Measurements from ENCODE around the gene BIRC2.
"Not testable (repeated sequence)": the region's sequence is repeated elsewhere in the genome, so short reads cannot be mapped to it uniquely, and the experiment has no call there.

The BIRC2 gene

DNA sequence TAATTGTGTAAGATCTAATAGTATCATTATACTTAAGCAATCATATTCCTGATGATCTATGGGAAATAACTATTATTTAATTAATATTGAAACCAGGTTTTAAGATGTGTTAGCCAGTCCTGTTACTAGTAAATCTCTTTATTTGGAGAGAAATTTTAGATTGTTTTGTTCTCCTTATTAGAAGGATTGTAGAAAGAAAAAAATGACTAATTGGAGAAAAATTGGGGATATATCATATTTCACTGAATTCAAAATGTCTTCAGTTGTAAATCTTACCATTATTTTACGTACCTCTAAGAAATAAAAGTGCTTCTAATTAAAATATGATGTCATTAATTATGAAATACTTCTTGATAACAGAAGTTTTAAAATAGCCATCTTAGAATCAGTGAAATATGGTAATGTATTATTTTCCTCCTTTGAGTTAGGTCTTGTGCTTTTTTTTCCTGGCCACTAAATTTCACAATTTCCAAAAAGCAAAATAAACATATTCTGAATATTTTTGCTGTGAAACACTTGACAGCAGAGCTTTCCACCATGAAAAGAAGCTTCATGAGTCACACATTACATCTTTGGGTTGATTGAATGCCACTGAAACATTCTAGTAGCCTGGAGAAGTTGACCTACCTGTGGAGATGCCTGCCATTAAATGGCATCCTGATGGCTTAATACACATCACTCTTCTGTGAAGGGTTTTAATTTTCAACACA is 23.3 kb upstream of the BIRC2 start:
- DNase-seq, result peak; percentile 69 to 70

DNA sequence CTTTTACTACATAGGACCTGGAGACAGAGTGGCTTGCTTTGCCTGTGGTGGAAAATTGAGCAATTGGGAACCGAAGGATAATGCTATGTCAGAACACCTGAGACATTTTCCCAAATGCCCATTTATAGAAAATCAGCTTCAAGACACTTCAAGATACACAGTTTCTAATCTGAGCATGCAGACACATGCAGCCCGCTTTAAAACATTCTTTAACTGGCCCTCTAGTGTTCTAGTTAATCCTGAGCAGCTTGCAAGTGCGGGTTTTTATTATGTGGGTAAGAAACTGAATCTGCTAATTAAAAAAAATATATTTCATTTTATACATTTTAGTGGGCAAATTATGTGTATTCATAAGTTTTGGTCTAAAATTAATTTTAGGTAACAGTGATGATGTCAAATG is 21.9 kb upstream of the BIRC2 start:
- DNase-seq, result peak in 1 of 2 experiments; percentile 51

DNA sequence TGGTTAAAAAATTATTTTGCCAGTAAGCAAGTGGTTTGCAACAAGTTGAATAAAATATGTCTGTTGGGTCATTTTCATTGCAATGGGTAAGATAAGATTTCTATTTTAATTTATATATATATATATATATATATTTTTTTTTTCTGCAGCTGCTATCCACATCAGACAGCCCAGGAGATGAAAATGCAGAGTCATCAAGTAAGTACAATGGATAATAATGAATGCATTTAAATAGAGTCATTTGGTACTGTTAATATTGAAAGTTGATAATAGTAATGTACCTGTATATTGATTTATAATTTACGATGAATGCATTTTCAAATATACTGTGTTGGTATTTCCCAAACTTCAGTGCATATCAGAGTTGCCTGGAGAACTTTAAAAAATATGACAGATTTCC is 18.3 kb upstream of the BIRC2 start:
- DNase-seq, result no peak

DNA sequence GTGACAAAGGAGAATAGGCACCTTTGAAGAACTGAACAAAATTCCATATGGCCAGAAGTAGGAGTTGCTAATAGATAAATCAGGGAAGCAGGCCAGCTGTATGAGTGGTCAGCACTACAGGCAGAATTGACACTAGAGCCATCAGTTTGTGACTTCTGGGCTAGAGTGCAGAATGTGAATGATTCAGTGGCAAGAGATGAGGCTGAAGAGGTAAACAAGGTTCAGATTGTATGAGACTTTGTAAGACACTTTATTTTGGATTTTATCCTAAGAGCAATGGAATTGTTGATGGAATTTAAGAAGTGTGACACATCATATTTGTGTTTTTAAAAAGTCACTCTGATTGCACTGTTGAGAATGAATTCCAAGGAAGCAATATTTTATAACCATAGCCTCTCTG is 16.8 kb upstream of the BIRC2 start:
- DNase-seq, result no peak

DNA sequence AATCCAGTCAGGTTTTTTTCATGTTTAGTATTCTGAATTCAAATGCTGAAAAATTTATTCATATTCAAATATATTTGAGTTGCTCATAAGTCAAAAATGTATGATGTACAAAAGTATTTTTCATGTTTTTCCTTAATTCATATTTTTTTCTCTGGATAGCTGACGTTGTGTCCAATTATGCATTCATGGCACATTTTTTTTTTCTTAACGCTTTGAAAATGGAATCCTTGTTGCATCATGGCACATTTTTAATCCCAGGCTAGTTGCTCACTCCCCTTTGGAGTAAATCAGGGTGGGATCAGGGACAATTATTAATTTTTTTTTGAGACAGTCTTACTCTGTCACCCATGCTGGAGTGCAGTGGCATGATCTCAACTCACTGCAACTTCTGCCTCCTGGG is 15.7 kb upstream of the BIRC2 start:
- no peak for DNase-seq

DNA sequence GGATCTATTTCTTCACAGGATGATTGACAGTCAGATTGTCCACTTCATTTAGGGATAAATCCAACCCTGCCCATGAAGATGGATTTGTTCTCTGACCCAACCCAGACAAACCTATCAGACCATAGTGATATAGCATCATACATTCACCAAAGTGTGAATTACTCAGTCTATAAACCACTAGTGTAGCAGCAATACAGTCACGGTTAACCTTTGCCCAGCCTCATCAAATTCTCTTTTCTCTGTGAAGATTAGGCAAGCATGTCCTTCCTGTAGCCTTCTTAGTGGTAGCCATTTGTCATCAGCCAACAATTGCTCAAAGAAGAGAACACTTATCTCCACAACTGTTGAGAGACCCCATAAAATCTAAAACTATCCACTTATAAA is 14.4 kb upstream of the BIRC2 start:
- DNase-seq, result no peak

DNA sequence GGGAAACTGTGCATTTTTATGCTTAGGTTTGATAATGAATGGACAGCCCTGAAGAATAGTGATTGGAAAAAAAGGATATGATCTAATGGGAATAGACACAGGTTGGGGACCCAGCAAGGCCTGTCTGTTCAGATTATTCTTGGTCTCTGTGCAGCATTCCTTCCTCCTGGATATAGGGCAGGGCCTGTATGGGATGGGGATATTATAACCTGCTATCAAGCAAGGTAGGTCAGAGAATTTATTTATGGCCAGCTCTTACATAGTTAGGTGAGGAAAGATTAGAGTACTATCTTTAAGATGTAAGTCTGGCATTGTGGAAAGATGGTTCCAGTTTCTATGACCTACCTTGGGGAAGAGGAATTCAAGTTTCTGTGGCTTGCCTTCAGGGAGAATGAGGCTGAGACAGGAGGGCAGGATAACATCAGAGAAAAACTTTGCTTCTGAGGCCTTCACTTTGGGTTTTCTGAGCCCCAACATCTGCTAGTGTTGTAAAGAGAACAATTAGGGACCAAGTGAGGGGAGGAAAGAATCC is 8.5 kb upstream of the BIRC2 start:
- no peak for DNase-seq

DNA sequence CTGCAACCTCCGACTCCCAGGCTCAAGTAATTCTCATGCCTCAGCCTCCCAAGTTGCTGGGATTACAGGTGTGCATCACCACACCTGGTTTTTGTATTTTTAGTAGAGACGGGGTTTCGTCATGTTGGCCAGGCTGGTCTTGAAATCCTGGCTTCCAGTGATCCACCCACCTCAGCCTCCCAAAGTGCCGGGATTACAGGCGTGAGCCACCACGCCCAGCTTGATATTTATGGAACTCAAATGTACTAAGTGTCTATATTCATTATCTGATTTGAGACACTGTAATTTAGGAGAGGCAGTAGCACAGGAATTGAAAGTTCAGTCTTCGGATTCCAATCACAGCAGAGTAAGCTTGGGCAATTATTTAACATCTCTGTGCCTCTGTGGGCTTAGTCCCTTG is 5.7 kb upstream of the BIRC2 start:
- not testable (repeated sequence) for DNase-seq

DNA sequence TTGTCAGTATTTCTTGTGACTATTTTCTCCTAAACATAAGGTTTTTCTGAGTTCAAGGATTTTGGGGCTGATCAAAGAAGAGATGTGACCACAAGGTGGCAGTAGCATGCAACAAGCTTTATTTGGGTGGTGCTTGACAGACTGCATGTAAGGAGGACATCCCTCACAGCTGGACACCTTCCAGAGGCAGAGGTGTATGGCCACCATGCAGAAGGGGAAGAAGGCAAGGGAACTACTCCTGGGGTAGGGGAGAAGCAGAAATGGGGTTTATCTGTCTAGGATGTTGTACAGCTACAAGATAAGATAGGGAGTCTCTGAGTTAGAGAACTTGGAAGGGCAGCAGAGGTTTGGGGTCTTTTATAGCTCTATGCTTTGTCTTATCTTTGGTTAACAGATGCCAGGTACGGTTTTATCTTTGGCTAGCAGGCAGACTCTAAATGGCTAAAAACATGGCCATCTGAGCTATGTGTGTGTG is 5.1 kb upstream of the BIRC2 start:
- peak; percentile 87 to 97 for DNase-seq

DNA sequence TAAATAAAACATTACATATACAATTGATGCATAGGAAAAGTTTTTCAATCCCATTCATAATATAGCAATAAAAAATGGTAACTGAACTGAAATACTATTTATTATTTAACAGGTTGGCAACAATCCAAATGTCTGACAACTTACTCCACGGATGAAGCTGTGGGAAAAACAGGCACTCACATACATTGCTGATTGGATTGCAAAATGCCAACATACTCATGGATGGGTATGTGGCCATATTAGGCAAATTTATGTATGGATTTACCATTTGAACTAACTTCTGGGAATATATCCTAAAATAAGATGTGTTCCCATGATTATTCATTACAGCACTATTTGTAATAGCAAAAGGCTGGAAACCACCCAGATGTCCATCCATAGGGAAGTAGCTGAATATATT is 3.2 kb upstream of the BIRC2 start:
- DNase-seq, result no peak

DNA sequence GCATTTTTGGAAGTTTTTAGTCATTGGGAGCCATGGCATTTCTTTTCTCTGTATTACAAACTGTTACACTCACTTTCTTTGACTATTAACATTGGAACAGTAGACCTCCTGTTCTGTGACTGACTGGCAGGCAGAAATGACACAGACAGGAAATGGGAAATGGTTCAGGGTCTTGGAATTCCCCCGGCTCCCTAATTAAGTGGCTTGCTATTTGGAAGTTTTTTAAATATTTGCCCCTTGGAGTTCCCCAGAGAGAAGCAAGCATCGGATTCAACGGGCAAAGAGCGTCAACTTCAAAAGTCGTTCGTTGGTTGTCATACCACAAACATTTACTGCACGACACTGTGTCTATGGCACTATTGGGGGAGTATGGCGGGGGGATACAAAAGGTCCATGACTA is 1.1 kb upstream of the BIRC2 start:
- peak; percentile 94 to 98 for DNase-seq

DNA sequence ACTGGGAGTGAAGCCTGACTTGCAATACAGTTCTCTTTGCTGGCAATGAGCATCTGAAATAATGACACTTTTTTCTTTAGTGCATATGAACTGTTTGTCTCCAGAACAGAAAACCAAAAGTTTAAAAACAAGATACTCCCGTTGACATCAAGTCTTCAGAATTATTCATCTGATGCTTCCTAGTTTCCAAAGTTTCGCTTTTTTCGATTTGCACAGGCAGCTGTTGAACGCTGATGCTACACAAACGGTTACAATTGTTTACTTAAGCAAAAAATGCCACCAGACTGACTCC is 612 bp upstream of the BIRC2 start:
- no peak for DNase-seq

DNA sequence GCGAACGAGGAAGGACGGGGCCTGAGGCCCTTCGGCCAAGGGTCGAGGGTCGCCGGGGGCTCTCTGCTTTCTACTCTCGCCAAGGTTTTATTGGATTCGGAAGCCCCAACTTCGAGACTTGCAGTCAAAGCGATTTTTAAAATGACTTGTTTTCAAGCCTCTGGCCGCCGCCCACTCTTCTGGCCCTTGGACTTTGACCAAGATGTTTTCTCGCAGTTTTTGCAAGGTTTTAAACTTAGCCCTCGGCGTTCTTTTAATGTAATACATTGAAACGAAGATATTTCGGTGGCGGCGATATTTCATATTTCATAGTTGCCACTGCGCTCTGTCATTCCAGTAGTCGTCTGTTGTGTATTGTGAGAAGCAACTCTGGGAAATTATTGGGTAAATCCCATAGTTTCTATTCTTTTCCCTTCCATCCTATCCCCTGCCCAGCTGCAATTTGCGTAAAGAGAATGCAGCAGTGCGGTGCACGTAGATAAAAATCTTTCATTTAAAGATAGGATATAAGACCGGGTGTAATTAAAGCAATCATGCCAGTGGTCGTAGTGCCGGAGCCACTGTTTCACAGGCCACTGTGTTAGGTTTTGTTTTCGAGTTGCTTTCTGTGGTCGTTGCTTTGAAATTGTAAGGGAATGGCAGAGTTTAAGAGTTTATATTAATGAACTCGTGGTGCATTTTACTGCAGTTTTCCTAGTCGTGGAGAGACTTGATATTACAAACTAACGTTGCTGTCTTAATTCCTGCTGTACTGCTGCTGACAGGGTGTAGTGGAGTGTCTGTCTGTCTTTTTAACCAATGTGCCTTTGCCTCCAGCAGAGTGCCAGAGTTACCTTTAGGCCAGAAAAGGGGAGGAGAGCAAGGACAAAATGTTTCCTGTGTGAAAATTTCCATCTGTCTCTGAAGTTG is 702 bp downstream of the BIRC2 start:
- DNase-seq, result peak in 1 of 2 experiments; percentile 79

DNA sequence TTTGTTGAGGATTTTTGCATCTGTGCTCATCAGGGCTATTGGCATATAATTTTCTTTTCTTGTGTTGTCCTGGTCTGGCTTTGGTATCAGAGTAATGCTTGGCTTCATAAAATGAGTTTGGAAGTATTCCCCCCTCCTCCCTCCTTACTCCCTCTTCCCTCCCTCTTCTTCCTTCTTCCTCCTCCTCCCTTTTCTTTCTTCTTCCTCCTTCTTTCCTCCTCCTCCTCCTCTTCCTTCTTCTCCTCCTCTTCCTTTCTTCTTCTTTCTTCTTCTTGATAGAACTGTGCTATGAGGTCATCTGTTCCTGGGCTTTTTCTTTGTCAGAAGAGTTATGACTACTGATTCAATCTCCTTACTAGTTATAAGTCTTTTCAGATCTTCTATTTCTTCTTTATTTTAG is 10.1 kb downstream of the BIRC2 start:
- DNase-seq, result no peak

DNA sequence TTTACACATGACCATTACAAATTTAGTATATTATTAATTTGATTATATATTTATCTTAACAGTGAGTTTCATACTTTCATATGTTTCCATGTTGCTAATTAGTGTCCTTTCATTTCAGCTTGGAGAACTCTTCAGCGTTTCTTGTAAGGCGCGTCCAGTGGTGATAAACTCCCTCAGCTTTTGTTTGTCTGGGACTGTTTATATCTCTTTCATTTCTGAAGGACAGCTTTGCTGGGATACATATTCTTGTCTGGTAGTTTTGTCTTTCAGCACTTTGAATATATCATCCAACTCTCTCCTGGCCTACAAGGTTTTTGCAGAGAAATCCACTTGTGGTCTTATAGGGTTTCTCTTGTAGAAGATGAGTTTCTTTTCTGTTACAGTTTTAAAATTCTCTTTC is 12.4 kb downstream of the BIRC2 start:
- DNase-seq, result no peak

DNA sequence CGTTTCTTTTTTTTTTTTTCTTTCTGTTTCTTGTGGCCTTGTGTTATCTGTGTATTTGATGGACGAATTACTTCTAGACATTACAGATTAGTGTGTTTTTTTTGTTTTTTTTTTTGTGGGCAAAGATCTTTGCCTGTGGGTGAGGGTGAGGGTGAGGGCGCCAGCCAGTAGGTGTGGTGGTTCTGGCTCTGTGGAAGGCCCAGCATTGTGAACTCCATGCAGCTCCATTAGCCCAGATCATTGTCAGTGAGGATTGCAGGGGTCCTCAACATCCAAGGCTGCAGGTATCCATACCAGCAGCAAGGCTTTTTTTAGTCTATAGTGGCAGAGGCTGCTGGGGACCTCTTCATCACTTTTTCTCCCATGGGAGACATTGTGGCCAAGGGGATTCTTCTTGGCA is 13.7 kb downstream of the BIRC2 start:
- DNase-seq, result no peak

DNA sequence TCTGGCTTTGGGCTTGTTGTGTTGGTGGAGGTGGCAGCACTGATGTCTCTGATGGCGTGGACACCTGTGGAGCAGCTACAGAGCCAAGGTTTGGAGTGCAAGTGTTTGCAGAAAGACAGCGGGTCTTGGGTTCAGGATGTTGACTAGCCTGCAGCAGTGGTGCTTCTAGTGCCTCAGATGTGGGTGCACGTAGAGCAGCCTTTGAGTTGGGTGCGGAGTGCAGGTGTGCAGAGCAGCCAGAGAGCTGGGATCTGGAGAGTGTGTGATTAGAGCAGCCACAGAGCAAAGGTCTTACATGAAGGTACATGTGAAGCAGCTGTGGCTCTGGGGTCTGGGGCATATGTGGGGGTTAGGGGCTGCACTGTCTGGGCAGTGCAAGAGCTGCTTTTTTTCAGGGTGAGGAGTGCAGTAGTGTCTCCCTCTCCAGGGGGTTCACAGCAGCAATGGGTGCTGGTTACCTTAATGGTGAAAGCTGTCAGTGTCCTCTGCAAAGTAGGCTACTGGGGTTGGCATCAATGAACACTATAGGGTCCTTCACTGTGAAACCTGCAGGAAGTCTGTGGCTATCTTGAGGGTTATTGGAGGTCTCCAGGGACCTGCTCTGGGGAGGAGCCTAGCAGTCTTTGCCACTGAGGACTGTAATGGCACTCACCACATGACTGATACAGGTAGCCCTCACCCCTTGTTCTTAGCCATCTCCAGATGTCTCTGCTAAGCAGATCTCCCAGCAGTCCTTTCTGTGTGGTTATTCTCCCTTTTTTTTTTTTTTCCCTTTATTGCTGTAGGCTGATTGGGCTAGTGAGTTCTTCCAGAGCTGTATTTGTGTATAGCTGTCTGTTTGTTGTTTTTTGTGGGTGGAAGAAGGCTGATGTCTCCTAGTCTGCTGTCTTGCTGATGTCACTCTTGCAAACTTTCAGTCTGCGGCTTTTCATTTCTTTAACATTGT is 14.3 kb downstream of the BIRC2 start:
- DNase-seq, result no peak

DNA sequence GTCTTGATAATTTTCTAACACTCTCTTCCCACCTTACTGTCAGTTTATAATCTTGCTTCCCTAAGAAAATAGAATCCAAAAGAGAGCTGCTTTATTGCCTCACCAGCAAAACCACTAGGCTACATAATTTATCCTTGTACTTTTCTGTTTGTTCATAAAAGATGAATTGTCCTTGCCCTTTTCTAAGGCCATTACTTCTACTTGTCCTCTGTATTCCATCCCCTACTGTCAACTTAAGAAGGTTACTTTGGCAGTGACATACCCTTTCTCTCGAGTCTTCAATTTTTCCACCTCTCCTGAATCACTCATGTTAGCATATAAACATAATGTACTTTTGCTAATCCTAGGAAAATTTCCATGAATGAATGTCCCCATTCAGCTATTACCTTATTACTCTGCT is 18.0 kb downstream of the BIRC2 start:
- DNase-seq, result no peak

DNA sequence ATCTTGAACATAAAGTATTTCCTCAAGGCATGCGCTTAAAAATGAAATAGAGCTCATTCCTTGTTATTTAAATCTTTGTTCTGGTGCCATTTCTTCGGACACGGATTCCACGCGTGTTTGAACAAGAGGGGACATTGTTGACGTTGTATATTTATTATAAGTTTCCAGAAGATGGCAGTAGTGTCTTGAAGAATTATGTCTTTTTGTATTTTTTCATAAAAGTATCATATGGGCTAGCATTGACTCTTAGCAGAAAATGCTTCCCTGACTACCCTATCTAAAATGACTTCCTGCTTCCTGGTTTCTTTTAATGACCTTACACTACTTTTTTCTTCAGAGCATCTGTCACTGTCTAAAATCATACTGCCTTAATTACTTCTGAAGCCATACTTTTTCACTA is 20.4 kb downstream of the BIRC2 start:
- peak; percentile 26 to 78 for DNase-seq

DNA sequence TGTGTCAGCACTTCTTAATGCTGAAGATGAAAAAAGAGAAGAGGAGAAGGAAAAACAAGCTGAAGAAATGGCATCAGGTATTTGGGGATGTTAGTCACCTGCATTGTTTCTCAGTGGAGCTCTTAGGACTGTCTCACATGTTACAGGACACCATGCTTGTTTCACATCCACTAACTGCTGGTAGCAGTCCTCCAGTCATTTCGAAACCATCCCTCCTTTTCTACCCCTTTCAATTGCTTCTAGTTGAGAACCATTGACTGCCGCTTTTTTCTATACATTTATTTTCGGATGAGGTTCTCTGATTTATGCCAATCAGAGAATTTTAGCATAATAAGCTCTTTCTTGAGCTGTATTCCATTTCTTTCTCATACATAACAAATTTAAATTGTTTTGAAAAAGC is 21.5 kb downstream of the BIRC2 start:
- DNase-seq, result no peak

DNA sequence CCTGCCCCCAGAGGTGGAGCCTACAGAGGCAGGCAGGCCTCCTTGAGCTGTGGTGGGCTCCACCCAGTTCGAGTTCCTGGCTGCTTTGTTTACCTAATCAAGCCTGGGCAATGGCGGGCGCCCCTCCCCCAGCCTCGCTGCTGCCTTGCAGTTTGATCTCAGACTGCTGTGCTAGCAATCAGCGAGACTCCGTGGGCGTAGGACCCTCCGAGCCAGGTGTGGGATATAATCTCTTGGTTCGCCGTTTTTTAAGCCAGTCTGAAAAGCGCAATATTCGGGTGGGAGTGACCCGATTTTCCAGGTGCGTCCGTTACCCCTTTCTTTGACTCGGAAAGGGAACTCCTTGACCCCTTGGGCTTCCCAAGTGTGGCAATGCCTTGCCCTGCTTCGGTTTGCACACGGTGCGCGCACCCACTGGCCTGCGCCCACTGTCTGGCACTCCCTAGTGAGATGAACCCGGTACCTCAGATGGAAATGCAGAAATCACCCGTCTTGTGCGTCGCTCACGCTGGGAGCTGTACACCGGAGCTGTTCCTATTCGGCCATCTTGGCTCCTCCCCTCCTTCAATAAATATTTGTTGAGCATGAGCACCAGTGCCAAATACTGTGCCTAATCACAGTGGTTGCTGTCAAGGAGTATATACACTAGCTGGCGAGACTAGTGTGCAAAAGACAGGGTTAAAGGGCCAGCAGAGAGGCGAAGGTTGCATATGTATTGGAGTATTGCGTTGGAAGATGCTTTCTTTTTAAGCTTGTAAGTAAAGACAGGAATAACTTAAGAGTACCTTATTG is 27.8 kb downstream of the BIRC2 start:
- DNase-seq, result not testable (repeated sequence)

DNA sequence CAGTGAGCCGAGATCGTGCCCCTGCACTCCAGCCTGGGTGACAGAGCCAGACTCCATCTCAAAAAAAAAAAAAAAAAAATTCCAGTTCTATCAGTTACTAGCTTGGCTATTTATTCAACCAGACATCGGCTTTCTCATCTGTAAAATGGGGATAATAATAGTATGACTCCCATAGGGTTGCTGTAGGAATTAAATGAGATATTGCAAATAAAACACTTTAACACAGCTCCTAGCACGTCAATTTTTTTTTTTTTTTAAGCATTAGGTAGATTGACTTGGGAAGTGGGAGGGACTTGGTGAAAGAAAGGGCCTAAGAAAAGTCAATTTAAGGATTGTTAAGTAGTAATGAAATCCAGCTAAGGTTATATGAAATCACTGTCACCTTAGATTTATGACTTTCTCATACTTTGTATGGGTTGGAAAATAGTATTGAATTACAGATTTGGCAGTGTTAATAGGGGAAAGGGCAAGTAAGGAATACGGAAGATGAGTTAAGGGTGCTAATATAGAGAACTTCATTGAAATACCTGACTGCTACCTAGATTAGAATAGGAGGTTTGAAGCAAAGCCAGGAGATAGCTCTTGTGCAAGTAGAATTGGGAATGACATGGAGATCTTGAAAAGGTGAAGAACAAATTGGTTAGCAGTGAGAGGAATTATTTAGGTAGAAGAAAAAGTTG is 28.8 kb downstream of the BIRC2 start:
- no peak for DNase-seq

Measured in SW 1271 (cell line).